K562 (cell line): ENCODE measurements around the gene EYA3. TPM values are rescaled to one million over a fixed set of nuclear protein-coding genes. Genes with fewer than 3 reads are reported as not detected.
A peak's percentile ranks its signal among the peaks of the same experiment; 100 is the strongest.

Experiments
- ARID1B ChIP-seq: fragments of 450-650 bp; IDR thresholded peaks from 2 replicates; pipeline ENCODE4 v1.6.1; 2016; ENCODE audit warnings: antibody characterized with exemption, mild to moderate bottlenecking, inconsistent platforms
- CC2D1A ChIP-seq: fragments of 450-650 bp; IDR thresholded peaks from 2 replicates; pipeline ENCODE4 v1.6.1; 2017; ENCODE audit warnings: mild to moderate bottlenecking
- HLTF ChIP-seq: fragments of 450-650 bp; IDR thresholded peaks from 2 replicates; pipeline ENCODE4 v1.6.1; 2016
- JUND ChIP-seq, 2 experiments: IDR thresholded peaks; 2 replicates in 1 of 2; 3 replicates in 1 of 2; pipeline ENCODE4 v1.6.1; 2011; ENCODE audit warnings: borderline replicate concordance in 2 of 2, low read depth in 2 of 2, low read length in 2 of 2, improper control_type of control experiment in 1 of 2, missing biosample characterization in 1 of 2, missing genetic modification characterization in 1 of 2, missing genetic modification reagents in 1 of 2
- MYNN ChIP-seq, 2 experiments: sonication (generic); formaldehyde crosslinking in 1 of 2; IDR thresholded peaks; 2 replicates each; pipeline versions ENCODE4 v1.5.0 to v1.6.1; 2016 to 2020; ENCODE audit warnings: antibody characterized with exemption in 1 of 2, missing genetic modification reagents in 1 of 2
- NCOA2 ChIP-seq, 2 experiments: fragments of 450-650 bp; IDR thresholded peaks; 2 replicates each; pipeline ENCODE4 v1.6.1; 2018; ENCODE audit warnings: mild to moderate bottlenecking in 2 of 2, moderate library complexity in 1 of 2; ENCODE audit not compliant: partially characterized antibody in 2 of 2
- RAD21 ChIP-seq, 2 experiments: fragments of 250-450 bp in 1 of 2; fragments of 450-650 bp in 1 of 2; sonication (Bioruptor Pico) in 1 of 2; formaldehyde crosslinking in 1 of 2; IDR thresholded peaks in 1 of 2; conservative IDR thresholded peaks in 1 of 2; 2 replicates each; pipeline versions ENCODE4 v1.4.0 to v1.8.0; 2020 to 2022; ENCODE audit warnings: mild to moderate bottlenecking in 2 of 2, moderate library complexity in 1 of 2
- SMARCA5 ChIP-seq: fragments of 450-650 bp; IDR thresholded peaks from 2 replicates; pipeline ENCODE4 v1.6.1; 2016
- TAL1 ChIP-seq: fragments of 450-650 bp; IDR thresholded peaks from 2 replicates; pipeline ENCODE4 v1.6.1; 2016; ENCODE audit warnings: mild to moderate bottlenecking
- TCF3 ChIP-seq: sonication (generic); formaldehyde crosslinking; IDR thresholded peaks from 2 replicates; pipeline ENCODE4 v1.4.0; 2020; ENCODE audit warnings: mild to moderate bottlenecking, missing genetic modification reagents
- ZBTB33 ChIP-seq: sonication (generic); formaldehyde crosslinking; IDR thresholded peaks from 2 replicates; pipeline ENCODE4 v1.8.1; 2023; ENCODE audit warnings: mild to moderate bottlenecking, missing genetic modification reagents
- ZNF24 ChIP-seq: fragments of 450-650 bp; IDR thresholded peaks from 2 replicates; pipeline ENCODE4 v1.6.1; 2016
- ZNF551 ChIP-seq: fragments of 250-450 bp; sonication (Bioruptor Pico); IDR thresholded peaks from 2 replicates; pipeline ENCODE4 v1.5.0; 2021; ENCODE audit warnings: mild to moderate bottlenecking, moderate library complexity
- ZNF717 ChIP-seq: fragments of 250-450 bp; sonication (Bioruptor Pico); IDR thresholded peaks from 2 replicates; pipeline ENCODE4 v1.5.0; 2021
- ZNF830 ChIP-seq: fragments of 250-450 bp; sonication (Bioruptor Pico); IDR thresholded peaks from 2 replicates; pipeline ENCODE4 v1.5.0; 2021; ENCODE audit warnings: mild to moderate bottlenecking
- polyA plus RNA-seq, 8 experiments: library from polyadenylated mRNA; depleted of rRNA in 4 of 8; stranded (reverse) in 5 of 8; unstranded in 3 of 8; fragments of >200 nt; fragmentation: Nextera tagmentation in 2 of 8; fragmentation: Illumina TruSeq in 1 of 8; extraction: Ambion mirVana in 2 of 8; extraction: Trizol in 1 of 8; gene quantifications; 2 replicates each; pipeline versions ENCODE4 v1.2.1 to v1.2.3, GENCODE V29; 2011 to 2014; ENCODE audit warnings: inconsistent platforms in 1 of 8, missing spikeins in 1 of 8
- total RNA-seq, 7 experiments: library from RNA; depleted of rRNA in 6 of 7; stranded (reverse); fragments of >200 nt in 6 of 7; fragmentation: Illumina TruSeq in 2 of 7; extraction: Trizol in 2 of 7; gene quantifications; 2 replicates each; pipeline versions ENCODE4 v1.2.1 to v1.2.3, GENCODE V29; 2011 to 2021; ENCODE audit warnings: low replicate concordance in 1 of 7
- TF ChIP-seq, protein P1 (sequence below), 2 experiments: fragments of 450-650 bp in 1 of 2; sonication (generic) in 1 of 2; formaldehyde crosslinking in 1 of 2; IDR thresholded peaks in 1 of 2; conservative IDR thresholded peaks in 1 of 2; 2 replicates each; pipeline versions ENCODE4 v1.6.1 to v1.8.1; 2016 to 2023; ENCODE audit warnings: mild to moderate bottlenecking in 2 of 2, moderate library complexity in 2 of 2, inconsistent platforms in 1 of 2, missing genetic modification reagents in 1 of 2
- TF ChIP-seq, protein P2 (sequence below), 2 experiments: IDR thresholded peaks in 1 of 2; conservative IDR thresholded peaks in 1 of 2; 2 replicates each; pipeline ENCODE4 v1.6.1; 2016; ENCODE audit warnings: low read depth in 2 of 2, mild to moderate bottlenecking in 1 of 2, missing compliant biosample characterization in 1 of 2, missing genetic modification characterization in 1 of 2, moderate library complexity in 1 of 2
- TF ChIP-seq, protein P3 (sequence below): sonication (generic); formaldehyde crosslinking; IDR thresholded peaks from 2 replicates; pipeline ENCODE4 v1.8.1; 2022; ENCODE audit warnings: missing genetic modification reagents

EYA3 gene
- total and polyA plus RNA-seq, 9 of the 15 experiments (the other 6 are each of a cell fraction or from before 2014, with no cell fraction given), result 21.7 to 64.0 (median 43.6) TPM

DNA sequence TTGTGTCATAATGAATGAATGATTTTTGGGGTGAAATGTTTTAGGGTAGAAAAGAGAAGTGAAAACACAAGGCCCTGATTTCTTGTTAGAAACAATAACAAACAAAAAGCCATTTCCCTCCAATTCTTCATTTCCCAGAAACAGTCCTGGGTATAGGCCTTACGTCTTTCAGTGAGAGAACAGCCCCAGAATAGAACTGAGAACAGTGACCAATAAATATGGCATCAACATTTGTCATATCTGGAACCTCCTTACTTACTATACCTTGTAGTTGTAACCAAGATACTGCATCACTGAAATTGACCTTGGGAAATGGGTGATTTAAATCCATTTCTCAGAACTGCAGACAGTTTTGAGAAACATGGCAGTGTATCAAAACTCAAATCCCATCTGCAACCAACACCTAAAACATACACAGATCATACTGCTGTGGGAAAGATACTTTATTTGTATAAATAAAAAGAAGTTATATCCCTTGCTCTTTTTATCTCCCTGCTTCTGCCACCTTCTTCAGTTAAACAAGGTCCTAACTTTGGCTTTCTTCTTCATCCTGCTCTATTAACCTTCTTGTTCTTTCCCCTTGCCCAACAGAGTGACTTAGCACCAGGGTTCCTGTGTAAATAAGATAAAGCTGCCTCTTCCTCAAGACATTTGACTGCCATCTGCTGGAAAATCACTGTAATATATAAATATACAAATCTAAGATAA is 109.1 kb downstream of the EYA3 start (continued):
- TF ChIP-seq, protein P1, sequence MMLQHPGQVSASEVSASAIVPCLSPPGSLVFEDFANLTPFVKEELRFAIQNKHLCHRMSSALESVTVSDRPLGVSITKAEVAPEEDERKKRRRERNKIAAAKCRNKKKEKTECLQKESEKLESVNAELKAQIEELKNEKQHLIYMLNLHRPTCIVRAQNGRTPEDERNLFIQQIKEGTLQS (IDR thresholded peaks at IDR 0.05), result peak; percentile 59; the same call in 1 of the 2 replicates
- TF ChIP-seq, protein P1 (CRISPR knock-in tag; conservative IDR thresholded peaks at IDR 0.05), result 0 out of 2 replicates have a peak, but pooled peaks have one; percentile 44
- TF ChIP-seq TAL1 (peak; percentile 94), ZNF551 (CRISPR knock-in tag) (no peak), CC2D1A (peak; percentile 91), ZNF830 (CRISPR knock-in tag) (no peak), ZBTB33 (CRISPR knock-in tag) (peak; percentile 53; the same call in 1 of the 2 replicates), SMARCA5 (peak; percentile 54; the same call in 1 of the 2 replicates), ARID1B (peak; percentile 99), MYNN (IDR thresholded peaks at IDR 0.05) (peak; percentile 68), MYNN (CRISPR knock-in tag; IDR thresholded peaks at IDR 0.05) (no peak), TCF3 (CRISPR knock-in tag) (peak; percentile 96), ZNF717 (CRISPR knock-in tag) (no peak), ZNF24 (peak; percentile 56; the same call in 1 of the 2 replicates), RAD21 (CRISPR knock-in tag; conservative IDR thresholded peaks at IDR 0.05 in 1 of 2, IDR thresholded peaks at IDR 0.05 in 1 of 2) (peak; percentile 94 to 96), NCOA2 (IDR thresholded peaks at IDR 0.05; ENCODE audit: partially characterized antibody in 2 of 2) (peak; percentile 51 to 58), HLTF (0 out of 2 replicates have a peak, but pooled peaks have one; percentile 36), JUND (IDR thresholded peaks at IDR 0.05; ENCODE audit: borderline replicate concordance, low read depth, low read length) (peak; percentile 85), JUND (tag; IDR thresholded peaks at IDR 0.05; ENCODE audit: borderline replicate concordance, low read depth, low read length) (peak; percentile 63; the same call in 1 of the 3 replicates)
- TF ChIP-seq, protein P2, sequence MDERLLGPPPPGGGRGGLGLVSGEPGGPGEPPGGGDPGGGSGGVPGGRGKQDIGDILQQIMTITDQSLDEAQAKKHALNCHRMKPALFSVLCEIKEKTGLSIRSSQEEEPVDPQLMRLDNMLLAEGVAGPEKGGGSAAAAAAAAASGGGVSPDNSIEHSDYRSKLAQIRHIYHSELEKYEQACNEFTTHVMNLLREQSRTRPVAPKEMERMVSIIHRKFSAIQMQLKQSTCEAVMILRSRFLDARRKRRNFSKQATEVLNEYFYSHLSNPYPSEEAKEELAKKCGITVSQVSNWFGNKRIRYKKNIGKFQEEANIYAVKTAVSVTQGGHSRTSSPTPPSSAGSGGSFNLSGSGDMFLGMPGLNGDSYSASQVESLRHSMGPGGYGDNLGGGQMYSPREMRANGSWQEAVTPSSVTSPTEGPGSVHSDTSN (CRISPR knock-in tag; IDR thresholded peaks at IDR 0.05; ENCODE audit: low read depth), result no peak
- TF ChIP-seq, protein P2 (tag; conservative IDR thresholded peaks at IDR 0.05; ENCODE audit: low read depth), result 0 out of 2 replicates have a peak, but pooled peaks have one; percentile 35
- TF ChIP-seq, protein P3, sequence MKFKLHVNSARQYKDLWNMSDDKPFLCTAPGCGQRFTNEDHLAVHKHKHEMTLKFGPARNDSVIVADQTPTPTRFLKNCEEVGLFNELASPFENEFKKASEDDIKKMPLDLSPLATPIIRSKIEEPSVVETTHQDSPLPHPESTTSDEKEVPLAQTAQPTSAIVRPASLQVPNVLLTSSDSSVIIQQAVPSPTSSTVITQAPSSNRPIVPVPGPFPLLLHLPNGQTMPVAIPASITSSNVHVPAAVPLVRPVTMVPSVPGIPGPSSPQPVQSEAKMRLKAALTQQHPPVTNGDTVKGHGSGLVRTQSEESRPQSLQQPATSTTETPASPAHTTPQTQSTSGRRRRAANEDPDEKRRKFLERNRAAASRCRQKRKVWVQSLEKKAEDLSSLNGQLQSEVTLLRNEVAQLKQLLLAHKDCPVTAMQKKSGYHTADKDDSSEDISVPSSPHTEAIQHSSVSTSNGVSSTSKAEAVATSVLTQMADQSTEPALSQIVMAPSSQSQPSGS, result no peak
